Measurements from ENCODE around the gene PIGK.

DNA sequence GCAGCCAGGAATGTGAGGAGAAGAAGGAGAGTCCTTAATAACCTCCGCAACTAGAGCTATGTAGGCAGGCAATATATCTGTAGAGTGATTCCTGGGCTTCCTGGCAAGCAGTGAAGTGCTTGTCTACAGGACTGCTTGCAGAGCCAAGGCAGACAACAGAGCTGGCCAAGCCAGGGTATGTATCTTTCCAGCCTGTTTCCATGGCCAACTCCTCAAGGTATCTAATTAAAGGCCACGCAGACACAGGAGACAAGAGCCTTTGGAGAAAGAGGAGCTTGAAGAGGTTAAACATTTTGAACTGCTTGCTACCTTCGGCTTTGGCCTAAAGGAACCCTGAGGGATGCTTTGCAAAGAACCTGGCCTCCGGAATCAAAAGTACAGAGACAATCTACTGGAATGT, 137.4 kb downstream of the PIGK start:
- no peak for TF ChIP-seq POLR2A (IDR thresholded peaks at IDR 0.05)
- TF ChIP-seq, protein P1, sequence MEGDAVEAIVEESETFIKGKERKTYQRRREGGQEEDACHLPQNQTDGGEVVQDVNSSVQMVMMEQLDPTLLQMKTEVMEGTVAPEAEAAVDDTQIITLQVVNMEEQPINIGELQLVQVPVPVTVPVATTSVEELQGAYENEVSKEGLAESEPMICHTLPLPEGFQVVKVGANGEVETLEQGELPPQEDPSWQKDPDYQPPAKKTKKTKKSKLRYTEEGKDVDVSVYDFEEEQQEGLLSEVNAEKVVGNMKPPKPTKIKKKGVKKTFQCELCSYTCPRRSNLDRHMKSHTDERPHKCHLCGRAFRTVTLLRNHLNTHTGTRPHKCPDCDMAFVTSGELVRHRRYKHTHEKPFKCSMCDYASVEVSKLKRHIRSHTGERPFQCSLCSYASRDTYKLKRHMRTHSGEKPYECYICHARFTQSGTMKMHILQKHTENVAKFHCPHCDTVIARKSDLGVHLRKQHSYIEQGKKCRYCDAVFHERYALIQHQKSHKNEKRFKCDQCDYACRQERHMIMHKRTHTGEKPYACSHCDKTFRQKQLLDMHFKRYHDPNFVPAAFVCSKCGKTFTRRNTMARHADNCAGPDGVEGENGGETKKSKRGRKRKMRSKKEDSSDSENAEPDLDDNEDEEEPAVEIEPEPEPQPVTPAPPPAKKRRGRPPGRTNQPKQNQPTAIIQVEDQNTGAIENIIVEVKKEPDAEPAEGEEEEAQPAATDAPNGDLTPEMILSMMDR (IDR thresholded peaks at IDR 0.05) = no peak

Measured in stomach (tissue), 4 donors.